OCI-M2 (cell line): ENCODE measurements around the gene PLD1.

Experiments
- DNase-seq: peaks from one replicate; lab custom pipeline; 2025; ENCODE audit not compliant: unreplicated experiment; lab: John Stamatoyannopoulos, UW

PLD1 gene

DNA sequence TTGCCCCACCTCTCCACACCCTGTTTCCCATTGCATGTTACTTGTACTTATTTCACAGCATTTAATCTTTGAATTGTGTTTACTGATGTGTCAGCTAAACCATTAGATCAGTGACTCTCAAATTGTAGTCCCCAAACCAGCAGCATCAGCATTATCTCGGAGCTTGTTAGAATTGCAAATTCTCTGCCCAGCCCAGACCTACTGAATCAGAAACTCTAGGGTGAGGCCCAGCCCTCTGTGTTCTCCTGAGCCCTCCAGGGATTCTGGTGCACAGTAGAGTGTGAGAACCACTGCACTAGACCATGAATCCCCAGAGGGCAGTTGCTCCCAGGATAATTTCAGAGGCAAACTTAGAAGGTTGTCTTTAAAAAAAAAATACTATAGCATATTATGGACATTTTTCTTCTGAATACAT lies 13.0 kb downstream of the PLD1 start:
- DNase-seq = no peak

DNA sequence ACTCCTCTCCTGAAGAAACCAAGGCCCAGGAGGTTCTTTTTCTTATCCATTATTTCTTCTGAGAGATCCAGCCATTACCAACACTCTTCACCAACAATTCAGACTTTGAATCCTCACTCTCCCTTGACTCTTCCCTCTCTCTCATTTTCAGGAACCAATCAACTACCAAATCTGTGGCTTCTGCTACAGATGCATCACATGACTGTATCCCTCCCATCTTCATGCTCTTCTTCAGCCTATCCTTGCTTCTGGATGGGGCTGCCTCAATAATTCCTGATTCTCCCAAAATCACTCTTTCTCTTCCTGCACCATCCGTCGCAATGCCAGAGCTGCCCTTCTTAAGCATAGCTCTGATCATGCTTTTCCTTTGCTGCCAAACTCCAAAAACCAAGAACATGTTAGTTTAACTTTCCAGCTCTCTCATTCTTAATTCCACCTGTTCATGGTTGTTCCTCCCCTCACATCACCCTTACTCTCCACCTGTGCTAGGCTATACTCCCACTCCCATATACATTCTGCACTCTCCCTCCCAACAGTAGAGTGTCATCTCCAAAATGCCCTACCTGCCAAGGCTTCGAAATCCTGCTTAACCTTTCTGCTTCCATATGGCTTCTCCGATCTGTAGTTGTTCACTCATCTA lies 13.5 kb downstream of the PLD1 start:
- DNase-seq = no peak

DNA sequence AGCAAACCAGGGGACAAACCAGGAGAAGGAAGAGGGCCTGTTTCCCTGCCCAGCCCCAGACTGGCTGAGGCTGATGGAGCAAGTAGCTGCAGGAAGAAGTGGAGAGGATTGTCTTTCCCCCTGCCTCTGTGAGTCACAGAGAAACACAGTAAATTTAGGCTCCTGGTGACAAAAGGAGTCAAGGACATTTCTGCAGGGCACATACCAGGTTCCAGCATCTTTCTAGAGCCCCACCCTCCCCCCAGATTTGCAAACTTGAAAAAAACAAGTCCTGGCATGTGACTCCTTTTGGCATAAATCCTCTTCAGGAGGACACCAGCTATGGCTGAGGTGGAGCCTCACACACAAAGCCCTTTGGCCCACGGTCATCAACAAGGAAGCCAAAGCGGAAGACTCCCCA lies 17.8 kb downstream of the PLD1 start:
- no peak for DNase-seq

DNA sequence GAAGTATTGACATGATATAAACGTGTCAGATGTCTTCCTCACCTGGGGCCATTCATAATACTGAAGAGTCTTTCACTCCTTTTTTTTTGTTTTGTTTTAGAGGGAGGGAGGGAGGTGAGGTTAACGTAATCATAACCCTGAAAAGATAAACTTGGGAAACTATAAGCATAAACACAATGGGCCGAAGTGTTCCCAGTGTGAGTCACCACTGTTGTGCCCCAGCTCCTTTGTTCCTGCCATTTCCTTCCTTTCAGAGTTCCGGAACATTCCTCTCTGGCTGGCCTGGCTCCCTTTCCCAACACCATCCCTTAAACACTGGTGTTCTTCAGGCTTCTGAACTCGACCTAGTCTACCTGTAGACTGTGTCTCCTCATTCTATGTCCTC lies 18.6 kb downstream of the PLD1 start:
- DNase-seq = no peak

DNA sequence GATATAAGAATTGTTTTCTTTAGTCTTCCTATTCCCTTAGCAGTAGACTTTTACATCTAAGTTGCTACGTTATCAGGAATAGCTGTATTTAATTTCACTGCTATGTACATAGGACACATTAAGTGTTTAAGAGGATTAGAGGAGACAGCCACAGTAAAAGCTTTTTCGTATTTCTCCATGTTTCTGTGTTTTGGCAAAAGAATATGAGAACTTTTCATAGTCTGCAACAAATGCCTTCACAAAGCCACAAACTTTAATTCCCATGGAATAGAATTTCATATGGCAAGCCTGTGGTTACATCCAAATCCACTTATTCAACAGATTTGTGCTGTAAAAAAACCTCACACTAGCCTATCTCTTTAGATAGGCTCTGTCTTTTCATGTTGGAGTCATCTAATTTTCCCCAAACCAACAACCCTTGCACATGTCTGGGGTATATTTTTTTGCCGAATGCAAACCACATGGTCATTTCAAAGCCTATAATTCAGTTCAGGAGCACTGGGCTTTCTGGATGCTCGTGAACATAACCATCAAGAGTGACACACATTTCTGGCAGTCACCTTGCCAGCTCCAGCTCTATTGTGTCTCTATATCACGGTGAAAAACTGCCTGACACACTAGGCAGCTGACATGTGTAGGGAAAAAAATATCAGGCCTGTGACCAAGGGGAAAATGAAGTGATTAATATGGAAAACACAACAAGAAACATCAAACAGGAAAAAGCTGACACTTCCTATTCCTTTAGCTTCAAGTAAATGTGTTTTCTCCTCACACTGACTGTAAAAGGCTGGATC lies 19.2 kb downstream of the PLD1 start:
- no peak for DNase-seq

DNA sequence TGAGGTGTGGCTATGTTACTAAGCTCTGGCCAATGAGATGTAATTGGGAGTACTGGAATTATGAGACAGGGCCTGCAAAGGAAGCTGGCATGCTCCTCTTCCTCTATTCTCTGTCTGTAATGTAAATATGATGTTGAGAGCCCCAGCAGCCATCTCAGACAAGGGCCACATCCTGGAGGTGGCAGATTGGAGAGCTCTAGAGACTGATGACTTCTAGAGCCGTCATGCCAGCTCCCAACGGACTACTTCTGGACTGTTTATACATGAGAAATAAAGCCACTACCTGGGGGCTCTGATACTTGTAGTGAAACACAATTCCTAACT lies 19.7 kb downstream of the PLD1 start:
- DNase-seq = no peak

DNA sequence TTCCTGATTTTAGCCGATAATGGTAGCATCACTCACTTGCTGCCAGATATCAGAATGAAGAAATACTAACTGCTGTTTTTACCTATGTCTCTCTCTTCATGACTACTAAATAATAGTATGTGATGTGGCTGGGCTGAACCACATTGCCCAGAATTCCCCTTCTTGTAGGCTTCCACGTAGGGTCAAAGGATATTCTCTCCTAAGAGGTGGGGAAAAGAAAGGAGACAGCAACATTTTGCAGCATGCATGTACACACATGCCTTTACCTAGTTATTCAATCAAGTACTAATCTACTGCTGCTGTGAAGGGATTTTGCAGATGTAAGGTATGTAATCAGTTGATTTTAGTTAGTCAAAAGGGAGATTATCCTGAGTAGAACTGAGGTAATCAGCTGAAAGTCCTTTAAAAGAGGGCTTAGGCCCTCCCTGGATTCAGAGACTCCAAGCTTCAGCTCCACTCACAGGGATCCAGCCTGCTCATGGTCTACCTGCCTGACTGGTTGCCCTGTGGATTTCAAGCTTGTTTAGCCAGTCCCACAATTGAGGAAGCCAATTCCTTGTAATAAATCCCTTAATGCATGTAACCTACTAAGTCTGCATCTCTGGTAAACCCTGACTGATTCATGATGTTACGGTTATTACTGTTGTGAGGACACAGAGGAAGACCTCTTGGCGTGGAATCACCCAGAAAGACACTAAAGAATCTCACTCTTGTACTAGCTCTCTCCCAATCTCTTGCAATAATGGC lies 20.4 kb downstream of the PLD1 start:
- no peak for DNase-seq

DNA sequence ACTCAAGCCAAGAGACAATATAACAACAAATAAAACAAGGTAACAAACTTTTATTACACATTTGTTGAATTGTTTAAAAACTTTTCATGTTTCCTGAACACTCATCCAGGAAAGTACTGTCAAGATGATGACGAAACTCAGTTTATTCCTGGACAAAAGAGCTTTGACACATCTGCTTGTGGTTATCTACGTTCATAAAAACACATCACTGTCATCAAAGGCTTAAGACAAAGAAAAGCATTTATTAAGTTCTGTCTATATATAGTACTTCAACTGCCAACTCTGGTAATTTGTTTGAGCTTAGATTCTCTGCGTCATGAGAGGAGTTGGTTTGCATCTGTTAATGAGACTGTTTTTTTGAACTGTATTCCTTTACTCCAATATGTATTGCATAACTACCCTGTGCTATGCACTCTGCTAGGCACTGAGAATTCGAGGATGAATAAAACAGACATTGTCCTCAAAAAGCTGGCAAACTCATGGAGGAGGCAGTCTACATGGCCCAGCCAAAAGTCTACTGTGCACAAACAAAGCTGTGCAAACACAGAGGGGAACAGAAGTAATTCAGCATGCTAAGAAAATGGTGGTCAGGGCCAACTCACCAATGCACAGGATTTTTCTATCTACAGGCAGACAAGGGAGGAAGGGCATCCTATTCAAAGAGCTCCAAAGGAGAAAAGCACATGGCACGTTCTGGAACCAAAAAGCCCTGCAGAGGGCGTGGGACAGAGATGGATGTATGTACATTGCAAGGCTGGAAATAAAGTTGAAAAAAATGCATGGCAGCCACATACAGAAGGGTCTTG lies 21.5 kb downstream of the PLD1 start:
- no peak for DNase-seq

DNA sequence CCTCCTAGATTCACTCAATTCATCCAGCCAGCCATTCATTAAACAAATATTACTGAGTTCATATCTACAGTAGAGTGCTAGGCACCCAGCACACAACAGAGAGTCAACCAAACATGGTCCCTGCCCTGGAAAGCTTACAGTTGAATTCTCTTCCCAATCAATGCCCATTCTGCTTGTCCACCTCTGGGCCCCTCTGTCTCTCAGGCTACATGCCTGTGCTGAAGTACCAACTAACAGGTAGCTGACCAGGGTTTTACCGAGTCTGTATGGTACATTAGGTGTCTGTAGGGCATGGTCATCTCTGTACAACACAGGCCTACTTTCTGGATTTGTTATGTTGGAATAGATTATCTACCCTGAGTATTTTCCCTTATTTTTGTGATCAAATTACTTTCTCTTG lies 23.3 kb downstream of the PLD1 start:
- no peak for DNase-seq

DNA sequence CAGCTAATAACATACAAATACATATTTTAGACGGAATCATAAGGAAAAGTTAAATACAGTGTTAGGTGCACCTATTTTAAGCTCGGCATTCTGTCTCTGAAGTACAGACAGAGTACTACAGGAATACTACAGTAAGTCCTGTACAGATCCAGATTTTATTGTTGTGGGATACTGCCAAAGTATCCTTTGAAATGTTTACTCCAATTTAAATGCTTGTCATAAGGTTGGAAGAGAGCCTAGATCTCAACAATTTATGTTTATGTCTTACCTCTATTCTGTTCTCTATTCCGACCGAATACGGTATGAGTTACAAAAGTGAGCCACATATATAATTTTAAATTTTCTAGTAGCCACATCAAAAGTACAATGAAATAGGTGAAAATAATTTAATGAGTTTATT lies 25.3 kb downstream of the PLD1 start:
- DNase-seq = no peak

DNA sequence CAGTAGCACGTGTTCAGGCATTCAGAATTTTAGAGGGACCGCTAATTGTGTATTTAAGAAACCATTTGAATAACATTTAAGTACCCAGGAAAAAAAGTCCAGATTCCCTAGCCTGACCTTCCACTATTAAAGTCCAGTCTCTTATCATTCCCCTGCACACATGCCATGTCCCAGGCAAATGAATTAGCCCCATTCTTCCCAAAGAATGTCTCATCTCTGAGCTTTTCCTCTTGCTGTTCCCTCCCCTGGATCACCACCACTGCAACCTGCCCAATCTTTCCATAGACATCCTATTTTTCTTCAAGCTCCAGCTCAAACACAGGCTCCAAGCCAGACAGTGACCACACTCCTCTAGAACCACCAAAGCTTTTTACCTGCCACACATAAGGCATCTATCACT lies 25.9 kb downstream of the PLD1 start:
- DNase-seq = no peak

DNA sequence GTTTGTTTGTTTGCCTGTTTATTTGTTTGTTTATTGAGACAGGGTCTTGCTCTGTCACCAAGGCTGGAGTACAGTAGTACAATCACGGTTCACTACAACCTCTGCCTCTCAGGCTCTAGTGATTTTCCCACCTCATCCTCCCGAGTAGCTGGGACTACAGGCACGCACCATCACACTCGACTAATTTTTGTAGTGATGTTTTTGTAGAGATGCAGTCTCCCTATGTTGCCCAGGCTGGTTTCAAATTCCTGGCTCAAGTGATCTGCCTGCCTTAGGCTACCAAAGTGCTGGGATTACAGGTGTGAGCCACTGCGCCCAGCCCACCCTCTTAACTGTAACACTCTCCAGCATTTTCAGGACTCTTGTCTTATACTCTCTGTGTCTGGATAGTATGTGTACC lies 26.7 kb downstream of the PLD1 start:
- no peak for DNase-seq

DNA sequence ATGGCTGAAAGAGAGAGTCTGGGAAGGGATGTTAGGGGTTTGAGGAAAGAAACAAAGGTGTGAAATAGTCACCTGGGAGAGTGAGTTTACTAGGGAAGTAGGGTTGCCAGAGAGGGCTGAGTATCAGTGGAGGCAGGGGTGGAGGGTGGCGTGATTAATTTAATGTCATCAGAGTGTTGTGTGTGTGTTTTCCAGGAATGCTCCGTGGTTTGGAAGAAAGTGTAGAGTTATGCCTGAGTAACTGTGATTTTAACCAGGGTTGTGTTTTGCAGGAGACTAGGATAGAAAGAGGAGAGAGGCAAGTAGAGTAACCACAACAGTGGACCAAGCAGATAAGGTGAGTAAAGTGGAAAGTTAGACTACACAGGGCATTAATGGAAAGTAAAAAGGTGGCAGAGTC lies 27.2 kb downstream of the PLD1 start:
- DNase-seq = no peak

DNA sequence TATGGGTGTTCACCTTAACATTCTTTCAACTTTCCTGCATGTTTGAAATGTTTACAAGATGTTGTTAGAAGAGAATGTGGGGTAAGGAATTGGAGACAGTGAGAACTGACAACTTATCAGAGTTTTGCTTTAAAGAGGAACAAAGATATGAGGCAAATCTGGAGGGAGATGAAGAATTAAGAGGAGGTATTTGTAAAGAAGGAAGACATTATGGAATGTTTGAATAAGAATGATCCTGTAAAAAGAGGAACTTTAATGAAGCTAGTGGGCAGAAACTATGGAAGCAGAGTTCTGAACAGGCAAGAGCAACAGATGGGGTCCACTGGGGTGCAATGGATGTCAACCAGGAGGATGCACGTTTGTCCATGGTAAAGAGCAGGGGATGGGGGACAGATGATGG lies 27.7 kb downstream of the PLD1 start:
- no peak for DNase-seq

DNA sequence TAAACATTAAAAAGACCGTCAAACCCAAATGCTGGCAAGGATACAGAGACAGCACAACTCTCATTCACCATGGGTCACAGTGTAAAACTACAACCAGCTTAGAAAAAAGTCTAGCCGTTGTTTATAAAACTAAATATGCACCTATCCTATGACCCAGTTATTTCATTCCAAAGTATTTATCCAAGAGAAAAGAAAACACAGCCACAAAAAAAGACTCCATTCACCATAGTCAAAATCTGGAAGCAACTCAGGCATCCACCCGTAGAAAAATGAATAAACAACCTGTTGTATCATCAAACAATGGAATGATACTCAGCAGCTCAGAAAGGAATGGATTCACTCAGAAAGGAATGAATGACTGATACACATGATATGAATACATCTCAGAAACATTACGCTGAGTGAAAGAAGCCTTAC lies 28.6 kb downstream of the PLD1 start:
- no peak for DNase-seq

DNA sequence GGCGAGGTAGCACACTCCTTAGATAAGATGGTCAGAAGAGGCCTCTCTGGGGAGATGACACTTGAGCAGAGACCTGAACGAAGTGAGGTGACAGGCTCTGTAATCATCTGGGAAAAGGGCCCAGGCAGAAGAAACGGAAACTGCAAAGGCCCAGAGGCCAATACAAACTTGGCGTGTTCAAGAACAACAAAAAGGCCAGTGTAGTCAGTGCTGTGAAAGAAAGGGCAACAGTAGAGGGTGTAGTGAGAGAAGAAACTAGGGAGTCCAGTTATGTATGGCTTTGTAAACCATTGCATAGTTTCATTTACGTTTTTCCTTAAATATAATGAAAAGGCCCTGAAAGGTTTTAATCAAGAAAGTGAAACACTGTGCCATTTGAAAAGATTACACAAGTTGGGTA lies 31.8 kb downstream of the PLD1 start:
- DNase-seq = no peak

DNA sequence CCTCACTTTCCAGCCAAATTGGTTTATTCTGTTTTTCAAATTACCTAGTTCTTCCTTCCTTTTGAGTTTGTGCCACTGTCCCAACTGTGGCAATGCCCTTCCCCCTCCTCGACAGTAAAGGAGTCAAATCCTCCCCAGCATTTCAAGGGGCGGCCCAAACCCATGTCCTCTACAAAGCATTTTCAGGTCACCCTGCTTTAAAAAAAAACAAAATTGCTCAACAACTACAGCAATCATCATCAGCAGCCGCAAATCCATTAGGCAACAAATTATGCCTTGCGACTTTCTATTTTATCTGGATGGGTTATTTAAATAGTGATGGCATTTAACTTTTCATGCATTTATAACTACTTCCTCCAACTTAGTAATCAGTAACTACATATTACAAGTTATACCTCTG lies 32.7 kb downstream of the PLD1 start:
- no peak for DNase-seq

DNA sequence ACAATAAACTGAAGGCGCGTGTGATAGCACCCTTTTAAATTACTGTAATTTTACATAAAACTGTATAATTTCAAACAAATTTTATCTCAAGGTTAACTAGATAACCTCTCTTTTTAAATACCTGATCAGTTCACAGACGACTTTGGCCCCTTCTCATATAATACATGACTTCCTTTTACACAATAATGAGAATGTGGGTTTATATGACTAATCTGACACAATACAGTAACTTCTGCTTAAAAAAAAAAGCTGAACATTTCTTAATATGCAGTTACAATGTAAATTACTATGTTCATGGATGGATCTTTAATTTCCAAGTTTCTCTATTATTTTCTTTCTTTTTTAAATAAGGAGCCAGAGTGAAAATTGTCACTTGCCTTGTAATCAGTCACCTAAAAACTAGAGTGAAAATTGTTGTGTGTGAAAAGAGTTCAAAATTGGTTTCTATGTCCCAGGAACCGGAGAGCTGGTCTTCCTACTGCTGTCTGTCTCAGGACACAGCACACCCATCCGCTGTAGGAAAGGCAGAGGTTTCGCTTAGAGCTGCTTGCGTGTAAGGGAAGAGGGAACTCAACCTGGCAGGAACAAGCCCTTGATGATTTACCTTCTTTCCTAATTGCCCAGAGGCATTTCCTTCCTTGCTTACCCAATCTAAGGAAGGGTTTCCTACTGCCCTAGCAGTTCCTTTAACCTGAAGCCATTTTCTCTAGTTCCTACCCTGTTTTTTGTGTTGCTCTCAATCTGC lies 33.3 kb downstream of the PLD1 start:
- no peak for DNase-seq

DNA sequence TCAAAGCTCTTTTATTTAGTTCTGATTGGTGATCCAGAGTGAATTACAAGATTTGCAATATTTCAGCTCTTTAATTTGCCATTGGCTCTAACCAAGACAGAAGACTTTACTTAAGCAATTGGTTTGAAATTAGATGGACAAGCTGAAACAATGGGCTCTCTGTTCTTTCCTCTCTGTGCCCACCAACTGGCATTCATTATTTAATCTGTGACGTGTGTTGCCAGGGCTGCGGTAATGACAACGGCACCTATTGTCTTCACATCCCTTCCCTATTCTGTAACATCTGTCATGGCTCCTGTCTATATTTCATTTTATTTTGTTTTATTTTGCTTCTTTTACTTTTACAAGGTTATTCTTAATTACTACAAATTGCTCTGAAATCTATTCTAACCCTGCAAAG lies 33.9 kb downstream of the PLD1 start:
- DNase-seq = no peak

DNA sequence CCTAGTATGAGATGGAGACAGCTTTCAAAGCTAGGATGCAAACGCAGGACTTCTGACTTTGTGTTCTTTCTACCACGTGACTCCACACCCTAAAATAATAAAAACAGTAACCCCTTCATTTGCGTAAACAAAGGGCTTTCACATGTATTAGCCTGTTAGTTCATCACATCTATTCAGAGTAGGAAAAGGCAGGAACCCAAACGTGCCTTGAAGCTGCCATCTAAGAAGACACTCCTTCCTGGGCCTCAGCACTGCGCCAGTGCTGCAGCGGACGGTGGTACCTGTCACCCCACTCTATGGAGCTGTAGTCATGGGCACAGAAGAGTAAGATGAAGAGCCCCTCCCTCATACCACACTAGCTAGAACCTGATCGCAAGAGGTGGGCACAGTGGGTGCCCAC lies 34.3 kb downstream of the PLD1 start:
- no peak for DNase-seq

DNA sequence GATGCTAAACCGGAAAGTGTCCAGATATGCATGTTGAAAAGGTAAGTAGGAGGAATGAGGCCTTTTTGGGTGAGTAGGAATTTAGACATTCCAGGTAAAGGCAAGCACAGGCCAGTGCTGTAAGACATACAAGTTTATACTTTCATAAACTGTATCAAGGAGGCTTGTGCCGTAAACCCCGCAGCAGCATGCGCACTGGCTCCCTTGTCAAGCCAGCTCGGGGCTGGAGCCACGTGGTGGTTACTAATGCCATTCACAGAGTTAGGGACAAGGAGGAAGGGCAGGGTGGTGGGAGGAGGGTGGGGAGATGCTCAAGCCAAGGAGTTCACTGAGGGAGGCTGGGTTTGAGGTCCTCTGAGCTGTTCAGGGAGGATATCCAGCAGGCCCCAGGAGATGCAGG lies 35.8 kb downstream of the PLD1 start:
- DNase-seq = no peak
